ENCODE results near the gene KNDC1.
"Not testable (repeated sequence)": the region's sequence is repeated elsewhere in the genome, so short reads cannot be mapped to it uniquely, and the experiment has no call there.

GRCh38 chr10:133265052-133265451 lies 105.0 kb downstream of the KNDC1 start:
- TF ChIP-seq CTCF (IDR thresholded peaks at IDR 0.05); POLR2A (IDR thresholded peaks at IDR 0.05; ENCODE audit: low read depth): not testable (repeated sequence)

Measured in esophagus muscularis mucosa (tissue), 3 donors.